Endothelial cell of hepatic sinusoid (primary cell): ENCODE results near the gene IGHMBP2.

ENCODE experiments used
- in situ Hi-C: cut with HindIII; loops from 2 replicates; pipeline ENCODE4 v1.10.0; 2017; ENCODE audit warnings: low sequenced_read_pairs

The IGHMBP2 gene

GRCh38 chr11:68889948-68890446 is 13.7 kb upstream of the IGHMBP2 start:
- in situ Hi-C loops: no loop called here

DNA sequence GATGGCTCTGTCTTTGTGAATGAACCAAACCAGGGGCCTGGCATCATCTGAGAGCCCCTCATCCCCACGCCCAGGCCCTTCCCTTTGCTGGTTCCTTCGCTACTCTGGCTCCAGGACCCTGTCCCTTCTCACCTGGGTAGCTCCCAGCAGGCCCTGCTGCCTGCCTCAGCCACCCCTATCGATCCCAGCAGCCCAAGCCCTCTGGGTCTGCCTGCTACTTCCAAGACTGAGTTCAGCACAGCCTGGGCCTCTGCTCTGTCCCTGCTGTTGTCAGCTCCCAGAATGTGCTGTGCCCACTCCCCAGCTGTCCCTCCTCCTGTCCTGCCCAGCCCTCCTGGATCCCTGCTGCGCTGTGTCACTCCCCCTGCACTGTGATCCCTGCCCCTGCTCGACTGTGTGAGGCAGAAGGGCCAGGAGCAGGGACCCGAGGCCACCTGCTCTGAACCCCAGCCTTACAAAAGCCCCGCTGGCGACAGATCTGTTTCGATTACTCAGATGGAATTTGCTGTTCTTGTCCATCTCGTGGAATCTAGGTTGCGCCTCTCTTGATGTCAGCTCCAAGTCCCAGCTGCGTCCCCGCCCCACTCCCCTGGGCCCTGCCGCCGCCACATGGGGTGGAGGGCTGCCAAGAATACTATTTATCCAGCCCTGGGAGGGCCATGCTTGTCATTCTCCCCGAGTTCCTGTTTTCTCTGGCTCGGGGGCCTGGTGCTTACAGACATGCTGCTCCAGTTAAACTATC is 13.0 kb upstream of the IGHMBP2 start:
- in situ Hi-C loops: no loop called here

DNA sequence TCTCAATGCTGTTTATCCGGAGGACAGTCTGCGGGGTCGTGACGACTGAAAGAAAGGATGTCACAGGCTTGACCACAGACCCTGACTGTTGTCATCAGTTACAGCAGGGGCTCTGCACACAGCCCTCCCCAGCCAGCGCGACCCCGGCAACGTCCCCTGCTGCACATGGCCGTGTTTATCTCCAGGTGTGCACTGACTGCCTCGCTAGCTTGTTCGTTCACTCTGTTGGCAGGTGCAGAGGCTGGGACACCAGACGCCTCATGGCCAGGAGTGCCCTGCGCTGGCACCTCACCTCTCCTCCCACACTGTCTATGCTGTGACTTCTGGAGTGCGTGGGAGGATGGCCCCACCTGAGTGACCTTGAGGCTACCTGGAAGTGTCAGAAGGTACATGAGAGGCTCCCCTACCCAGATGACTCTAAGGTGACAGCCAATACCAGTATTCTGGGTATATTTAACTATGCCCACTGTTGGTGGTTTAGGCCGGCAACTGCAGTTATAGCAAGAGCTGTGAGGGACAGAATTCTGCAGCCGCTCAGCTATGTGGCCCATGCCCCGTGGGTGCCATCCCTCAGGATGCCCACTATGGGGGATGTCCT is 12.2 kb upstream of the IGHMBP2 start:
- in situ Hi-C loops: no loop called here

DNA sequence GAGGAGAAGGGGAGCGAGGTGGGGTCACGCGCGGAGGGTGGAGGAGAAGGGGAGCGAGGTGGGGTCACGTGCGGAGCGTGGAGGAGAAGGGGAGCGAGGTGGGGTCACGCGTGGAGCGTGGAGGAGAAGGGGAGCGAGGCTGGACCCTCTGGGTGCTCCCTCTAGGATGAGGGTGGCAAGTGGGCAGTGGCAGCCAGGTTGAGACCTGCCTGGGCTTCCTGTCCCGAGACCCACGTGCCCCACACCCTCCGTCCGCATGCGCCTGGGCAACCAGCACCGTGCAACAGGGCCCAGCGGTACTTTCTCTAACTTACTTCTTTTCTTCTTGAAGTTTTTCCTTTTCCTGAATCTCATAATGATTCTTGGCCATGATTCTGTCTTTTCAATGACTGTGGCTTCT is 11.1 kb upstream of the IGHMBP2 start:
- in situ Hi-C loops: no loop called here

GRCh38 chr11:68893282-68893681 is 10.4 kb upstream of the IGHMBP2 start:
- in situ Hi-C loops: no loop called here

DNA sequence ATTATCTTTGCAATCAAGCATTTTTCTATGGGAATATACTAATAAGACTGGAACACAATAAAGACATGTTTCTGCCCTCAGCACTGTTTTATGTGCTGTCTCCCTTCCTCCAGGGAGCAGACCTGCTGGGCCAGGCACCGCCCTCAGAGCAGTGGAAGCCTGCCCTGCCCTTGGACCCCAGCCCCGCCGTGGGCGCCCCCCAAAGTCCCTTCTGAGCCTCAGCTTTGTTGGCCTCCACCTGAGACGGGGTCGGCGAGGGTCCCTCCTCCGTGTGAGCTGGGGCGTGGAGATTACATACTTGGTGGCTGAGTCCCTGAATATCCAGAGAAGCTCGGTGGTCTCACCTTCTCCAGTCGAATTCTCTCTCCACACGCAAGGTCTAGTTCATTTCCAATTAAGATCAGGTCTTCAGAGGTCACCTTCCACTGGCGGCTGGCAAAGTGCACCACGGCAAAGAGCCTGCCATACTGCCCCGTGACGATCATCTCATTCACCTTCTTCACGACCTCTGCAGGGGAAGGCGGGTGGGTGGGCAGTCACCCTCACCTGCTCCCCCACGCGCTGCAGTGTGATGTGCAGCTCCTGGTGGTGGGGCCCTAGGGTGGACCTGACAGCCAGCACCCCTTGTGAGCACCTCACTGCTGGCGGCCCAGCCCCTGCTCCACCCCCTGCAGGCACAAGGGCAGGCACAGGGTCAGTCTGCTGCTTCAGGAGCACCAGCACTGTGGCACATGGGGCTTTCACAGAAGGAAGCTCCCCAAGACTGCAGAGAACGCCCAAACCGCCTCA is 7.3 kb upstream of the IGHMBP2 start:
- in situ Hi-C loops: no loop called here

GRCh38 chr11:68897441-68897840 is 6.2 kb upstream of the IGHMBP2 start:
- in situ Hi-C loops: no loop called here

DNA sequence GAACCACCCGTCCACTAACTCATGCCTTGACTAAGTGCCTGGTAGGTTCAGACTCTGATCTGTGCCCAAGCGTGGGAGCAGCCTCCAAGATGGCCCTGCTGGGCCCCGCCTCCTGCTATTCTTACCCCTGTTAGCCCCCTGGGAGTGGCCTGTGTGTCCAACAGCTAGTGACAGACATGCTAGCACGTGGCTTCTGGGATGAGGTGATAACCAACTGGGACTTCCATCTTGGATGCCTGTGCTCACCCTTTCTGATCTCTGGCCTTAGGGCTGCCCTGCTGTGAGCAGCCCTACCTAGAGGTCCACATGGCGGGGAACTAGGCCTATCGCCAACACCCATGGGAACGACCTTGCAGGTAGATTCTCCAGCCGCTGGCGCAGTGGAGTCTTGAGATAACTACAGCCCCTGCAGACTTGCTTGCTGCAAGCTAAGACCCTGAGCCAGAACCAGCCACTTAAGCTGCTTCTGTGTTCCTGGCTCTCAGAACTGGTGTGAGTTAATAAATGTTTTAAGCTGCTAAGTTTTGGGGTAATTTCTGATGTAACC is 2.8 kb upstream of the IGHMBP2 start:
- in situ Hi-C loops: loop anchor here (10.0 kb wide), 1 partner anchor 94 kb away; no protein-coding TSS in a partner anchor

DNA sequence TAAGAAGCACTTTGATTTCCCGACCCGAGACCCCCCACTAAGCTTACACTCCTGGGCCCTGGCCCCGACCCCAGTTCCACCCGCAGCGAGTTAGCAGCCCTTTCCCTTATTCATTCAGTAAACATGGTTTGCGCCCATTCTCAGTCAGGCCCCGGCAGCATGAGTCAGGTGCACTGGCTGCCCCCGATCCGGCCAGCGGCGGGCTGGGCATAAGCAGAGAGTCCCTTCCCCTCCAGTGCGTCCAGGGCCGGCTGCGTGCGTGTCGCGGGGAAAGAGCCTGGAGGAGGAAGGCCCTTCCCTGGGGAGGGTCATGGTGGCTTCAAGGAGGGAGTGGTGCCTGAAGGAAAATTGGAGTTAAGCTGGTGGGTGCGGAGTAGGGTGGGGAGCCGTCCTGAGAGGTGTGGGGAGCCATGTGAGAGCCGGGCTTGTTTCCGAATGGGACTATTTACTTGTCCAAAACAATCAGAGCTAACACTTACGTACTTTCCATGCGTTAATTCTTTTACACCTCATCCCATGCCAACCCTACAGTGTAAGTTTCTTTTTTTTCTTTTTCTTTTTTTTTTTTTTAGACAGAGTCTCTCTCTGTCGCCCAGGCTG is 657 bp downstream of the IGHMBP2 start:
- in situ Hi-C loops: loop anchor here (10.0 kb wide), 1 partner anchor 90 kb away; no protein-coding TSS in a partner anchor

DNA sequence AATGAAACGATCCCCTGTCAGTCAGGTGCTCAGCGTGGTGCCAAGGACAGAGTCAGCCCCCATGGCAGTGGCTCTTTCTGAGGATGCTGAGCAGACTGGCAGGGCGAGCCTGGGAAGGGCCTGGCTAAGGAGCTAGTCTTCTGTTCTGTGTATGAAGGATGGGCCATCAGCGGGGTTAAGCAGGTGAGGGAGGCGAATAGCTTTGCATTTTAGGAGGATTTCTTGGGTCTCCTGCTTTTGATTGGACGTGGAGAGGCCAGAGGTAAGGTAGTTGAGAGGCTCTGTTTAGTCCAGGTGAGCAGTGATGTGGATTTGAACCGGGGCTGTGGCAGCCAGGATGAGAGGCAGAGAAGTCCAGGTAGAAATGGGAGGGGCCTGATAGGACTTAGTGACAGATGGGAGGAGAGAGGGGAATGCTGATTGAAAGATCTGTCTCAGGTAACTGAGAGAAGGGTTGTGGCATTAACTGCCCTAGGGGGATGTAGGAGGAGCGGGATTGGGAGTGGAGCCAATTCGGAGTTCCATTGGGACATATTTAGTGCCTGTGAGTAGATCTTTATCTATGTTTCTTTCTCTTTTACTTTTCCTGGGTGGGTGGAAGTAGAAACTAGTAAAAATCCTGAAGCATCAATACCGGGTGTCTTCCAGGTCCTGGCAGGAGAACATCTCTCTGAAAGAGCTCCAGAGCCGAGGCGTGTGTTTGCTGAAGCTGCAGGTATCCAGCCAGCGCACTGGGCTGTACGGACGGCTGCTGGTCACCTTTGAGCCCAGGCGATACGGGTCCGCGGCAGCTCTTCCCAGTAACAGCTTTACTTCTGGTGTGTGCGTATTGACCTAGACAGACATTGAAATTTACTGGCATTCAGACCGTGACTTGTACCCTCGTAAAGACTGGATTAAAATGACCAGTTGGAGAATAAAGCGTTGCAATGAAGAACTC is 2.0 kb downstream of the IGHMBP2 start:
- in situ Hi-C loops: loop anchor here (5.0 to 10.0 kb wide), 2 partner anchors 53 to 89 kb away; no protein-coding TSS in a partner anchor

DNA sequence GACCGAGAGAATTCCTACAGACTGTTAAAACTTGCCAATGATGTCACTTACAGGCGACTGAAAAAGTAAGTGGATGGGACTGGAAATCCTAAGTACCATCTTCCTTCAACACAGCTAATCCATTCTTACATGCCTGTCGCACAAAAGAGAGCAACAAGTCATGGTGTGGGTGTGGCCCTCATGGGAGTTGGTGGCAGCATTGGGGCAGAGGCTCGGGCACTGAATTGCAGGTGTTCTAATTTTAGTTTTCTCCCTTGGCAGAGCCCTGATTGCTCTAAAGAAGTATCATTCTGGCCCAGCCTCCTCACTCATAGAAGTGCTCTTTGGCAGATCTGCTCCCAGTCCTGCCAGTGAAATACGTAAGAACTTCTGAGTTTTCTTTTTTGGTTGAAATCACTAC is 4.6 kb downstream of the IGHMBP2 start:
- in situ Hi-C loops: loop anchor here (5.0 to 10.0 kb wide), 2 partner anchors 56 to 87 kb away; no protein-coding TSS in a partner anchor

- in situ Hi-C loops: no loop called here
These were observed 7.3 kb downstream of the IGHMBP2 start for GRCh38 chr11:68910965-68911364.

GRCh38 chr11:68911731-68912130 is 8.0 kb downstream of the IGHMBP2 start:
- in situ Hi-C loops: no loop called here

DNA sequence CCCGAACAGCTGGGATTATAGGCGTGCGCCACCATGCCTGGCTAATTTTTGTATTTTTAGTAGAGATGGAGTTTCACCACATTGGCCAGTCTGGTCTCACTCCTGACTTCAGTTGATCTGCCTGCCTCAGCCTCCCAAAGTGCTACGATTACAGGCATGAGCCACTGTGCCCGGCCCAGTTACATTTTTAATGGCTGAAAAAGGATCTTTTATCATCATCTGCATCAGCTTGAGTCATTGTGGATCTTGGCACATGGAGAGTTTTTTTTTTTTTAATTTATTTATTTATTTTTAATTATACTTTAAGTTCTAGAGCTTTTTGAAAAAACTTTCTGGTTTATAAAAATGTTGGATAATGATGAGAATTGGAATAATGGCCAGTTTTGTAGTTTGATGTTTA is 8.6 kb downstream of the IGHMBP2 start:
- in situ Hi-C loops: no loop called here

- in situ Hi-C loops: no loop called here
These were observed 9.5 kb downstream of the IGHMBP2 start for GRCh38 chr11:68913188-68913587.

DNA sequence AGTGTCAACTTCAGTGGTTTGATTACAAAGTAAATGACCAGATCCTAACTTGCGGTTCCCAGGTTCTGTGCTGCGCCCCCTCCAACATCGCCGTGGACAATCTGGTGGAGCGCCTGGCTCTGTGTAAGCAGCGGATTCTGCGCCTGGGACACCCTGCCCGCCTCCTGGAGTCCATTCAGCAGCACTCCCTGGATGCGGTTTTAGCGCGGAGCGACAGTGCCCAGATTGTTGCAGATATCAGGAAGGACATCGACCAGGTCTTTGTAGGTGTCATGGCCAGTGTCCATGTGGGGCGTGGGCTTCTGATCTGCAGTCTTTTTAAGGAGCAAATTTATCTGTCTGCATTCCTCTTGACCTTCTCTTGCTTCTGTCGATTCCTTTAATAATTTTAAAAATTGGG is 11.1 kb downstream of the IGHMBP2 start:
- in situ Hi-C loops: no loop called here

- in situ Hi-C loops: no loop called here
These were observed 12.7 kb downstream of the IGHMBP2 start for GRCh38 chr11:68916439-68916838.

DNA sequence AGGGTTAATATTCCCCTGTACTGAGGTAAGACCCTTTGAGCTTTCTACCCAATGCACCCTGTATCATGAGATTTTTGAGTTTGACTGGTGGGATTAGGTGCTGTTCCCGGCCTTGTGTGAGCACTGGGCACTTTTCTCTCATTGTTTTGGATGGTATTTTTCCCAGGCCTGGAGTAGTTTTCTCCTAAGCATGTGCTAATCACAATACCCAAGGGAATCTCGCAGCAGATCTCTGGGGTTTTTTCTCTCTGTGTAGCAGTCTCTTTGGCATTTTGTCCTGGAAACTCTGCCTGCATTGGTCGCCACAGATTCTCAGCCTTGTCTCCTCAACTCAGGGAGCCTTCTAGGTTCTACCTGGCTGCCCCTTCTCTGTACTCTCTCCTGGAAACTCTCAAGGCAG is 19.9 kb downstream of the IGHMBP2 start:
- in situ Hi-C loops: no loop called here

DNA sequence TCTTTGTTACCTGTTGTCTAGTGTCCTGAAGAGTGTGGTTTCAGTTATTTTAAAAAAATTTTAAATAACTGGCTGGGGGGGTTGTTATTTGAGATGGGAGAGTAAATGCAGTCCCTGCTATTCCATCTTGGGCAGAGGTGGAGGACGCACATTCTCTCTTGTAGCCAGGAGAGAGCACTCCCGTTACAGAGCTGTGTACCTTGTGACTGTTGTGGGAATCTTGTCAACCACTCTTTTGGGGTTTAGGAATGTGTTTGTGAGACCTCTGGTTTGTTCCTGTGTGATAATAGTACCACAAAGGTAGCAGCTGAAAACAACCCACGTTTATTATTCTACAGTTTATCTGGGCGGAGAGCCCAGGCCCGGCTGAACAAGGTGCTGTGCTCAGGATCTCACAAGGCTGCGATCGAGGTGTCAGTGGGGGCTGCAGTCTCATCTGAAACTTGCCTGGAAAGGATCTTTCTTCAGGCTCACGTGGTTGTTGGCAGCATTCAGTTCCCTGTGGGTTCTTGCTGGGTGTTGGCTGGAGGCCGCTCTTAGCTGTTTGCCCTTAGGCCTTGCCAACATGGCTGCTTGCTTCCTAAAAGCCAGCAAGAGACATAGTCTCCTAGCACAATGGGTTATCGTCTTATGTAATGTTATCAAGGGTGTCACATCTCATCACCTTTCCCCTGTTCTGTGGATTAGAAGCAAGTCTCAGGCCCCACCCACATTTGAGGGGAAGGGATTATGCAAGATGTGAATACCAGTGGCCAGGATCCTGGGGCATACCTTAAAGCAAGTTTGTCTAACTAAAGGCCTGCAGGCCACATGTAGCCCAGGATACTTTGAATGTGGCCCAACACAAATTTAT is 20.6 kb downstream of the IGHMBP2 start:
- in situ Hi-C loops: no loop called here
